ENCODE data around the gene GPR15.

The GPR15 gene

GRCh38 chr3:98531622-98532274 lies at the start of gene GPR15:
GPR15 (plus strand) TSS chr3:98531978; CDS start chr3:98532034, 56 bp downstream.
- no peak for DNase-seq (ENCODE audit: low spot score)

GRCh38 chr3:98482717-98483482 lies 48.9 kb upstream of the GPR15 start:
- no peak for DNase-seq (ENCODE audit: low spot score)

GRCh38 chr3:98483626-98484025 lies 48.2 kb upstream of the GPR15 start:
- DNase-seq (ENCODE audit: low spot score), result no peak

- no peak for DNase-seq (ENCODE audit: low spot score)
Measured at GRCh38 chr3:98497381-98497780, 34.4 kb upstream of the GPR15 start, which contains the start of gene OR5K2. OR5K2 (plus strand) TSS chr3:98497681; CDS start chr3:98497681, 0 bp downstream.

GRCh38 chr3:98500019-98500418 lies 31.8 kb upstream of the GPR15 start:
- DNase-seq (ENCODE audit: low spot score), result no peak

GRCh38 chr3:98501270-98501669 lies 30.5 kb upstream of the GPR15 start:
- DNase-seq (ENCODE audit: low spot score), result no peak

GRCh38 chr3:98501863-98502576 lies 29.8 kb upstream of the GPR15 start:
- no peak for DNase-seq (ENCODE audit: low spot score)

- DNase-seq (ENCODE audit: low spot score), result no peak
Measured at GRCh38 chr3:98504539-98504938, 27.2 kb upstream of the GPR15 start.

GRCh38 chr3:98508582-98508981 lies 23.2 kb upstream of the GPR15 start:
- no peak for DNase-seq (ENCODE audit: low spot score)

- DNase-seq (ENCODE audit: low spot score), result no peak
Measured at GRCh38 chr3:98512576-98512975, 19.2 kb upstream of the GPR15 start.

GRCh38 chr3:98513091-98513511 lies 18.7 kb upstream of the GPR15 start:
- no peak for DNase-seq (ENCODE audit: low spot score)

GRCh38 chr3:98513736-98514135 lies 18.0 kb upstream of the GPR15 start:
- DNase-seq (ENCODE audit: low spot score), result no peak

- DNase-seq (ENCODE audit: low spot score), result no peak
Measured at GRCh38 chr3:98514948-98515347, 16.8 kb upstream of the GPR15 start.

- DNase-seq (ENCODE audit: low spot score), result no peak
Measured at GRCh38 chr3:98518816-98519215, 13.0 kb upstream of the GPR15 start.

GRCh38 chr3:98519351-98519750 lies 12.4 kb upstream of the GPR15 start:
- no peak for DNase-seq (ENCODE audit: low spot score)

- DNase-seq (ENCODE audit: low spot score), result peak; percentile 53
Measured at GRCh38 chr3:98521897-98522543, 9.8 kb upstream of the GPR15 start.

- DNase-seq (ENCODE audit: low spot score), result peak; percentile 92
Measured at GRCh38 chr3:98522544-98523281, 9.1 kb upstream of the GPR15 start, which contains the start of gene CLDND1. CLDND1 (minus strand) TSS chr3:98522902; CDS start chr3:98521424, 1,478 bp downstream.

- DNase-seq (ENCODE audit: low spot score), result no peak
Measured at GRCh38 chr3:98525494-98525893, 6.3 kb upstream of the GPR15 start.

GRCh38 chr3:98528474-98529346 lies 3.1 kb upstream of the GPR15 start:
- no peak for DNase-seq (ENCODE audit: low spot score)

- DNase-seq (ENCODE audit: low spot score), result no peak
Measured at GRCh38 chr3:98529856-98530459, 1.8 kb upstream of the GPR15 start.

All from kidney capillary endothelial cell (primary cell).